ENCODE data around the gene LLGL2.

Gene LLGL2

DNA sequence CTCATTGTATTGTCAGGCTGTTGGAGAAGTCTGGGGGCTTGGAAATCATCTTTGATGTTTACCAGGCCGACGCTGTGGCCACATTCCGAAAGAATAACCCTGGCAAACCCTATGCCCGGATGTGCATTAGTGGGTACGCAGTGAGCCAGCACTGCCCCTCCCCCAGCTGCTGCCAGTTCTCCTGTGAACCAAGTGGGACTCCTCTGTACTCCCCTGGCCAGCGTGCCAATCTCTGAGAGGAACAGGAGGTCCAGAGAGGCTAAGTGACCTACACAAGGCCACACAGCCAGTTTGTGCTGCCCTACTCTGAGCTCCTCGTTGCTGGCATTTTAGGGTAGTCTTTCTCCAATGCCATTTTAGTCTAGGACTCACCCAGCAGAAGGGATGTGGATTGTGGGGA is 1.9 kb upstream of the LLGL2 start:
- DNase-seq = no peak

GRCh38 chr17:75524269-75524969 is 1.1 kb upstream of the LLGL2 start:
- DNase-seq = no peak

DNA sequence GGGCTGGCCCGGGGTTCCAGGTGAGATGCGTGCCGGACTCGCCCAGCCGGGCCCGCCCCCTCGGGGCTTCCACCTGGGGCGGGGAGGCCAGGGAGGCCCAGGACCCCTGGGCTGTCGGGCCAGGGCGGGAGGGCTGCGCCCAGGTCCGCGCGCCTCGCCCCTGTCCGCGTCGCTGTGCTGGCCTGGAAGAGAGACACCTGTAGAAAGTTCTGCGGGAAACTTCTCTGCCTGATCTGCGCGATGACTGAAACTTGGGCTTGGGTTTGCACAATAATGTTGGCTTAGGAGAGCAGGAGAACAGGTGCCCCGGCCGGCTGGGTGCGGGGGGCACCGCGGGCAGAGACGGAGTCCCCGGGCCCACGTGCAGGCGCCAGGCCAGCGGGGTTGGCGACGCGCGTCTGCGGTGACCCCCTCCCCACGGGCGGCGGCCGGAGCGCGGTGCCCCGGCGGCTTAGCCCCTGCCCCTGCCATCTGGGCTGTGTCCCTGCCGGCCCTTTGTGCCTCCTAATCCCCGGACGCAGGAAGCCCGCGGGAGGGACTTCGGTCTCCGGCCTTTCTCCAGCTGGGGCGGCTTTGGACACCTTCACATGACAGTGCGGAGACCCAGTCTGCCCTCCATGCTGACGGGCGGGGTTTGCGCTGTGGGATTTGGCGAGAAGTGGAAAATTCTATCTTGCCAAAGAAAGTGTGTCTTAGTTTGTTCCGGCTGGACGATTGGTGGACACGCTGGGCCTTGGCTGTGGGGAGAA is 483 bp downstream of the LLGL2 start:
- DNase-seq = no peak

DNA sequence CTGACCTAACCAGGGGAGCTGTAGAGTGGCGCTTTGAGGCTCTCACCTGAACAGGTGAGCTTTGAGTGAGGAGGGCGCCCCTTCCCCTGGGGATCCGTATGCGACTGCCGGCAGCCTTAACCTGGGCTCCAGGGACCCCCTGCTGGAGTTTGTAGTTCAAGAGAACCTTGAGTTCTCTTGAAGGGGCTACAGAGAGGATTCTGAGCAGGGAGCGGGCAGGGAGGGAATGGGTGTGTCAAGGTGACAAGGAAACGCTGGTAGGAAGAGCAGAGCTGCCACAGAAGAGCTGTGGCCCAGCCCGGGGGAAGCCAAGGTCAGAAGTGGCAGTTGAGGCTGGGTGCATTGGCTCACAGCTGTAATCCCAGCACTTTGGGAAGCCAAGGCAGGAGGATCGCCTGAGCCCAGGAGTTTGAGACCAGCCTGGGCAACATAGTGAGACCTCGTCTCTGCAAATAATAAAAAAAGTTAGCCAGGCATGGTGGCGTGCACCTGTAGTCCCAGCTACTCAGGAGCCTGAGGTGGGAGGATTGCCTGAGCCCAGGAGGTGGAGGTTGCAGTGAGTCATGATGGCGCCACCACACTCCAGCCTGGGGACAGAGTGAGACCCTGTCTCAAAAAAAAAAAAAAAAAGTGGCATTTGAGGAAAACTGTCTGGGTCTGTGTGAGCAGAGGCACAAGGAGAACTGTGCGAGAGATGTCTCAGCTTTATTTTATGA is 1.2 kb downstream of the LLGL2 start:
- no peak for DNase-seq

DNA sequence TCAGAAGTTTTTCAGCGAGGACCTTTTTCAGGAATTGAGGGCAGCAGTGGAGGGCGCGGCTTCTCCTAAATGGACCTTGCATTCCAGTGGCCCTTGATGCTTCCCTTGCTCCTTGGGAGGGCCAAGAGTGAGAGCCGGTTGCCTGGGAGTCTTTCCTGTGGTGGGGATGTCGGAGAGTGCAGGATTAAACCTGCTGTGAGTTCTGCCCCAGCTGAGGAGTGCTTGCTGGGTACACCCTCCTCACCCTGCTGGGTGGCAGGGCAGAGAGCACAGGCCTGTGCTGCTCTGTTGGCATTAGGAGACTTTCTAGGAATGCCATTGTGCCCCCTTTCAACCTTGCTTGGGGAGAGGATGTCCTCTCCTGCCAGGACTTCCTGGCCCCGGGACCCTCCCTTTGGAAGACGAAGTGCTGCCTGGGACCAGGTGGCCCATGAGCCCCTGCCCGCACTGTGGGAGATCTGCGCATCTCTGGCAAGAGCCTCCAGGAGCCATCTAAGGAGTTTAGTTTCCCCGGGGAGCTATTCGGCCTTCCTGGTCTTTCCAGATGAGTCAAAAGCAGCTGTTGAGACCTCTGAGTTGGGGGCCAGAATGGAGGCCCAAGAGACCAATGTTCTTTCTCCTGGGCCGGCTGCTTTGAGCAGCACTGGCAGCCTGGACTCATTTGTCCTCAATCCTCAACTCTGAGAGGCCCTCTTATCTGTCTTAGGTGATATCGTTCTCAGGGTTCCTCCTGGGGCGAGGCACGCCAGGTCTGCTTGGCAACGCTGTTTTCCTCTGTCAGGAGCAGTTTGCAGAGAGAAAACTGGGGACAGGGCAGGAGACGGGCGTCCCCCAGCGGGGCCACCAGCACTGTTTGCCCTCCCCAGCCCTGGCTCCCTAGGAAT is 5.6 kb downstream of the LLGL2 start:
- no peak for DNase-seq

DNA sequence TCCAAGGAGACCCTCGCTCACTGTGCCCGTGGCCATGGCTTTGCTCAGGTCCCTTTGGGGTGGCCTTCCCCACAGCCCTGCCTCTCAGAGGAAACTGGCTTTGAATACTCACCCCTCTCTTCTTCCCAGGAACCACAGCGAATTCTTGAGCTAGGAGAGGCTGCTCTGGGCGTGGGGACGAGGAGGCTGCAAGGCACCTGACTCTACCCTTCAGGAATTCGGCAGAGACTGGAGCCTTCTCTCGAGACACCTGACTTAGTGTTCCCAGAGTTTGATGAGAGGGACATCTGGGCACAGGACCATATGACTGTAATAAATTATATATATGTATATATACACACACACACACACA is 6.2 kb downstream of the LLGL2 start:
- no peak for DNase-seq

- DNase-seq = no peak
These were observed 9.6 kb downstream of the LLGL2 start for GRCh38 chr17:75535119-75535537.

GRCh38 chr17:75535871-75536270 is 10.4 kb downstream of the LLGL2 start:
- no peak for DNase-seq

DNA sequence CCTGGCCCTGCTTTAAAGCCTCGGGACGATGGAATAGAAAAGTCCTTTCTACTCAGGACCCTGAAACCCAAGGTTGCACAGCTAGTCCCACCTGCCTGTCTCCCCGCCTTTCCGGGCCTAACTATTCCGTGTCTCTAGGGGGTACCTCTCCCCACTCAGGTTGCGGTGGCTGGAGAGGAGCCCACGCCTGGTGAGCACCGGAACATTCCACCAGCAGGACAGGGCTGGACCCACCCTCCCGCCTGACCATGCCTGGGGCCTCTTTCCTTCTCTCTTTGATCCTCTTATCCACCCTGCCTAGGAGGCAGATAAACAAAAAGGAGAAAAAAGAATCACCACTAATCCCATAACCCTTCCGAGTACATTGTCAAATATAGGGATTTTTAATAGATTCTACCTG is 10.9 kb downstream of the LLGL2 start:
- DNase-seq = no peak

DNA sequence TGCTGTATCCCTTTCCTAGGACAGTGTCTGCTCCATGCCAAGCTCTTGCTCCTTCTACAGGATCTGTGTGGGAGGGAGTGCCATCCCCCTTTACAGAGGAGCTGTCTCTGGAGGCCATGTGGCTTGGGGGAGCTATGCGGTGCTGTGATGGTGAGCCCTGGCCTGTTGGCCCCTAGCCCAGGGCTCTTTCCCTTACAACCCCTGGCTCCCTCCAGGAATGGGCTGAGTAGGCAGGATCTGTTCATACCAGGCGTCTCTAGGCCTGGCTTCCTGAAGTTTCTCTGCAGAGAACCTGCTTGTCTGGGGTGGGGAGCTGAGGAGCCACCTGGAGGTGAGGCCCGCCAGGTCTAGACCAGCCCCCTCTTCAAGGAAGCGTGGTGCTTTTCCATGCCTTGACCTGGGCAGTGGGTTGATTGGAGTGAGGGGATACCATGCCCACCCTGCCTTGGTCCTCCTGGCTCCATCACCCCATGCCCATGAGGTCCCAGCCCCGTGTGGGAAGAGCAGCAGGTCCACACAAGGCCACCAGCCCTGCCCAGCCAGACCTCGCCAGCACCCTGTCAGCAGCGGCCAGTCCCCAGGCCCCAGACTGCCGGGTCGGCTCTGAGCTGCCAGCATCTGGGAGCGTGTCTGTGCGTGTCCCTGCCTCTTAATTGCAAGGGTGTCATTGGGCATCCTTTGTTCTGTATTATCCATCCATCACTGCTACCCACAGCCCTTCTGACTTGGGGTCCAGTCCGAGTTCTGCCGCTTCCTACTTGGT is 14.7 kb downstream of the LLGL2 start:
- no peak for DNase-seq

- no peak for DNase-seq
These were observed 15.5 kb downstream of the LLGL2 start for GRCh38 chr17:75540923-75541503.

- no peak for DNase-seq
These were observed 16.7 kb downstream of the LLGL2 start for GRCh38 chr17:75542229-75542628.

- DNase-seq = no peak
These were observed 17.3 kb downstream of the LLGL2 start for GRCh38 chr17:75542728-75543336.

- DNase-seq = no peak
These were observed 18.8 kb downstream of the LLGL2 start for GRCh38 chr17:75544250-75544649.

DNA sequence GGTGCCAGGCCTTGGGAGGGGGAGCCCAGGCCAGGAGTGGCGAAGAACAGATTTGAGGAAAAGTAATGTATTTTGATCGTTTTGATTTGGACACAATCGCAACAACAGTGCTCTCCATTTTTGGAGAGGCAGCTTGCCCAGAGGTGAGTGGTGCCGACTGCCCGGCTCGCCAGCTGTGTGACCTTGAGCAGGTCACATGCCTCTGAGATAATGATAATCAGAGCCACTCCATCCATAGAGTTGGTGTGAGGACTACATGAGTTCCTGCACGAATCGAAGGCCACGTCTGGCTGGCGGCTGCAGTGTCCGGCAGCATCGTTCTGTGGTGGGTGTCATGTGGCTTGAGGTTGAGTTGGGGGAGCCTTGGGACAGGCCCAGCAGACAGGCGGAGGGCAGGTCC is 20.7 kb downstream of the LLGL2 start:
- no peak for DNase-seq

GRCh38 chr17:75547091-75547490 is 21.6 kb downstream of the LLGL2 start:
- DNase-seq = no peak

GRCh38 chr17:75548813-75549212 is 23.3 kb downstream of the LLGL2 start:
- DNase-seq = no peak

GRCh38 chr17:75549246-75550138 is 24.0 kb downstream of the LLGL2 start:
- no peak for DNase-seq

- no peak for DNase-seq
These were observed 24.6 kb downstream of the LLGL2 start for GRCh38 chr17:75550139-75550465.

DNA sequence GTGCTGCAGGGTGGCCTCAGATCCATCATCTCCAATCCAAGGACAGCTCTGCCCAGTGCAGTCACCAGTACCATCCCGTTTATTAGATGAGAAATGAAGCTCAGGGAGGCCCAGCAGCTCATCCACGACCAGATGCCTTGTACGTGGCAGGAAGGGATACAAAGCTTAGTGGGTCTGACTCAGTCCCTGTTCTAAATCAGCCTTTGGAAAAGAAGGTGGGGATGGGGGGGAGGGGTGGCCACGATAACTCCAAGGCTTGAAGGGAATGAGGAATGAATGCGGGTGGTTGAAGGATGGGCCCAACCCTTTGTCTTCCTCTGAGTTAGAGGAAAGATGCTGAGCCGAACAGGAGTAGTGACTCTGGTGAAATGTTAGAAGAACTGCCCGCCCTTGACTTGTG is 25.8 kb downstream of the LLGL2 start:
- no peak for DNase-seq

All from OCI-M1 (cell line).